Bladder microvascular endothelial cell (primary cell): ENCODE results near the gene SEPTIN11. TPM values are rescaled to one million over a fixed set of nuclear protein-coding genes. Genes with fewer than 3 reads are reported as not detected.

Experiments
- total RNA-seq: library from RNA; depleted of rRNA; stranded (reverse); fragments of >200 nt; gene quantifications from 2 replicates; pipeline ENCODE4 v1.2.3, GENCODE V29; 2014

The SEPTIN11 gene
- total RNA-seq: 97.8 and 240 TPM in 2 replicates

DNA sequence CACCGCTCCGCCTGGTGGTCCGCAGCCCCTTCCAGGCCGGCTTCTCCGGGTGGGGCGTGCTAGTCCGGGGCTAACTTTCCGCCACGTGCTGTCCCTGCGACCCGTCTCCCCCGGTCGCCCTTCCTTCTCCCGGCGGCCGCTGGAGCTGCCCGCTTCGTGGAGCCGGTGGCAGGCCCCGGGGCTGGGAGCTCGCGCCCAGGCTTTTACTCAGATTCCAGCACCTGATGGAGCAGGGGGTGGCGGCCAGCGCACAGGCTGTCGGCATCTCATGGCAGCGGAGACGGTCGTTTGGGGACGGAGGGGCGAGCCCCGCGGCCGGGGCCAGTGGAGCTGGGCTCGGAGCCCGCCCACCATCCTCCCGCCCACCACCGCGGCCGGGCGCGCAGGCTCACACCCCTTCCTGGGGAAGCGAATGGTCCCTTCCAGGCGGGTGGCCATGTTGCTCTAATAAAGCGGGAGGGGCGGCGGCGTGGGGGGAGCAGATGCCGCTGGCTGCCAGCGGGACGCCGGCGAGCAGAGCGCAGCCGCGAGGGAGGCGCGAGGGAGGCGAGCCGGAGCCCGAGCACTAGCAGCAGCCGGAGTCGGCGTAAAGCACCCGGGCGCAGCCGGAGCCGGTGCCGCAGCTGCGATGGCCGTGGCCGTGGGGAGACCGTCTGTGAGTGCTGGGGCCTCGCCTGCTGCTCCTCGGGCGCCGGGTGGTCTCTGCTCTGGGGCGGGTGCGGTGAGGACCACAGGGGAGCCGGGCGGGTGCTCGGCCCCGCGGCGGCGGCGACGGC, at the start of gene SEPTIN11:
SEPTIN11 (plus strand) TSS at position 477 of the 776 bp plus-strand sequence; CDS start at position 629, 152 bp downstream.

Other genes starting within 250 kb of the SEPTIN11 start
- not detected in 2 replicates for gene SOWAHB, start 51.6 kb upstream of the SEPTIN11 start, total RNA-seq
- gene CCNI, start 126.2 kb downstream of the SEPTIN11 start, total RNA-seq: 62.0 and 161 TPM in 2 replicates
- gene CCNG2, start 207.5 kb downstream of the SEPTIN11 start, total RNA-seq: 10.7 and 25.0 TPM in 2 replicates